GM12865 (cell line): Measurements from ENCODE around the gene CLCN6.

ENCODE experiments used
- DNase-seq: peaks from one replicate; pipeline ENCODE4 v3.0.0; 2010; ENCODE audit warnings: low read depth
- H3K4me3 ChIP-seq: 2 replicates; pipeline ENCODE4 v1.5.1; 2011; ENCODE audit warnings: mild to moderate bottlenecking, low read depth, low read length, control low read depth
- CTCF ChIP-seq: IDR thresholded peaks from 2 replicates; pipeline ENCODE4 v1.5.1; 2011; ENCODE audit warnings: low read length, control low read depth, low read depth, inconsistent platforms; ENCODE audit not compliant: insufficient read depth; ENCODE audit errors: missing control alignments

CLCN6 gene

DNA sequence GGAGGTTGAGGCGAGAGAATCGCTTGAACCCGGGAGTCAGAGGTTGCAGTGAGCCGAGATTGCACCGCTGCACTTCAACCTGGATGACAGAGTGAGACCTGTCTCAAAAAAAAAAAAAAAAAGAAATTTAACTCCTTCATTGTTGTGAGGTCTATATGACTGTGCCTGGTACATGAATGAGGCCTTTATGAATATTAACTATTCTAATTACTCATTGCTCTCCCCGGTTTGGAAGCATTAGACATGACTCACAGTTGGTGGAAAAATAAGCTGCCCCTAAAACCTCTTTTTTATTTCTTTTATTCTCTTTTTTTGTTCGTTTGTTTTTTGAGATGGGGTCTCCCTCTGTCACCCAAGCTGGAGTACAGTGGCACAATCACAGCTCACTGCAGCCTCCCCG, 49.4 kb downstream of the CLCN6 start:
- DNase-seq: no peak
- no peak for TF ChIP-seq CTCF
- H3K4me3 ChIP-seq: no peak overlapping the region

DNA sequence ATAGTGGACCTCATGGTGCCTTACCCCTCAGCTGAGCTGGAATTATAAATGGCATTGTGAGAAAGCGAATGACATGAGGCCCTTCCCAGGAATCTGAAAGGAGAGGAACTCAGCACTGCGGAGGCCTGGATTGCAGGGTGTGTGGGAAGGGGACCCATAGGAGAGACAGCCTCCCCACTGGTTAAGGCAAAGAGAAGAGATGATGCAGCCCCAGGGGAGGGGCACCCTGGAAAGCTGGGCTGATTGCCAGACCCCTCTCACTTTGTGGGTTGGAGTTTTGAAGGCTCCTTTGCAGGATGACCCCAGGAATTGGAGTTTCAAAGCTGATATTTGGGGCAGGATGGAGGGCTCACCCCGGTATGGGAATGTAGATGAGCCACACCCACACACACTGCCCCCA, 50.7 kb downstream of the CLCN6 start:
- TF ChIP-seq CTCF: no peak
- no peak for DNase-seq
- H3K4me3 ChIP-seq: no peak overlapping the region

DNA sequence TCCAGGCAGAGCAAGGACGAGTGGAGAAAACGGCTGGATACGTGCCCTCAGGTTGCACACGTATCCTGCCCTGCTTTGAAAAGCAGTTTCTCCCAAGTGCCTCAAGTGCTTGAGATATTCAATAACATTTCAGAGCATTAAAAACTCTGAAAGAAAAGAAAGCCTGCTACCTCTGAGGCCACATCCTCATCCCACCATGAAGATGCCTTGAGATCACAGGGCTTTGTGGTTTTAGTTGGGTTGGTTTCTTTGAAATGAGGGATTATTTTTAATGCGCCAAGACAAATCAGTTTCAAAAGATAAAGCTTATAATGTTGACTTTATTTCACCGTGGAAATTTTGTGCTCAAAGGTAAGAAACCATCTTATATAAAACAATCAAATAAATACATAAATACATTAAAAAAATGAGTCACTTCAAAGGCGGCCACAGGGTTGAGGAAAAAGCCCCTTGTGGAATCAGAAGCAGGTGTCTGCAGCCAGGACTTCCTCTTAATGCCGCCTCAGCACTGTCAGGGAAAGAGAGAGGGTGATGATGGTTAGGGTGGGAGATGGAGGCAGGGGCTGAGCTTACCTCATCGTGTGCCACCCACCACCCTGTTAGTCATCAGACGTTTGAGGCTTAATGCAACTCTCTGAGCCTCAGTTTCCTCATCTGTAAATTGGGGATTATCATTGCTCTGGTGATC, 51.3 kb downstream of the CLCN6 start:
- DNase-seq: no peak
- no peak overlapping the region for H3K4me3 ChIP-seq
- TF ChIP-seq CTCF: no peak

GRCh38 chr1:11858158-11858557, 52.2 kb downstream of the CLCN6 start:
- no peak for TF ChIP-seq CTCF
- no peak overlapping the region for H3K4me3 ChIP-seq

GRCh38 chr1:11858613-11858967, 52.6 kb downstream of the CLCN6 start, which contains the start of gene NPPB:
NPPB (minus strand) TSS chr1:11858945; CDS start chr1:11858833, 112 bp downstream.
- no peak for TF ChIP-seq CTCF
- no peak for DNase-seq
- H3K4me3 ChIP-seq: no peak within 1 kb of the TSS

More at GRCh38 chr1:11858158-11858557, 52.2 kb downstream of the CLCN6 start:
- DNase-seq: no peak

- peak; percentile 66 for DNase-seq
- no peak overlapping the region for H3K4me3 ChIP-seq
These were observed 53.2 kb downstream of the CLCN6 start for GRCh38 chr1:11858968-11859871.

More at GRCh38 chr1:11858968-11859871, 53.2 kb downstream of the CLCN6 start:
- TF ChIP-seq CTCF: no peak
